HT1080 (cell line): Measurements from ENCODE around the gene PAK1. TPM values are rescaled to one million over a fixed set of nuclear protein-coding genes. Genes with fewer than 3 reads are reported as not detected.

Experiments
- DNase-seq: peaks from one replicate; pipeline ENCODE4 v3.0.0-alpha.2; 2015; ENCODE audit warnings: low read depth
- total RNA-seq: library from RNA; depleted of rRNA; stranded (reverse); fragments of >200 nt; shearing (Covaris generic); gene quantifications from 2 replicates; pipeline ENCODE4 v1.2.3, GENCODE V29; 2014

The PAK1 gene
- total RNA-seq, 1 experiment from 2014 or later = 66.1 TPM

- no peak for DNase-seq
Measured at GRCh38 chr11:77312107-77312506, 161.8 kb downstream of the PAK1 start.

DNA sequence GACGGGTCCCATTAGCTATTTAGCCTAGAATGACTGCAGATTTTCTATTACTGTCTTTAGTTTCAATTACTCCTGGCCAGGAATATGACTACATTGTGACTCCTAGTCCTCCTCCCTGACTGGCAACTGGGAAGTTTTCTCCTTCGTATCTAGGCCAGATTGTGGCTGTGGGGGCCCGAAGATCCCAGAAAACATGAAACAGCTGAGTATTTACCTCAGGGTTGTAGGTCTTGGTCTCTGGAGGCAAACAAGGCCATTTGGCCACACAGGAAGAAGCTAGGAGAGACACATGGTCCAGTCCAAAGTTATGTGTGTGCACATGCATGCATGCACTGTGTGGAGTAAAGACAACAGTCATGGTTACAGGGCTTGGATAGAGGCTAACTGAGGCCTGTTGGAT lies 162.2 kb downstream of the PAK1 start:
- DNase-seq = no peak

DNA sequence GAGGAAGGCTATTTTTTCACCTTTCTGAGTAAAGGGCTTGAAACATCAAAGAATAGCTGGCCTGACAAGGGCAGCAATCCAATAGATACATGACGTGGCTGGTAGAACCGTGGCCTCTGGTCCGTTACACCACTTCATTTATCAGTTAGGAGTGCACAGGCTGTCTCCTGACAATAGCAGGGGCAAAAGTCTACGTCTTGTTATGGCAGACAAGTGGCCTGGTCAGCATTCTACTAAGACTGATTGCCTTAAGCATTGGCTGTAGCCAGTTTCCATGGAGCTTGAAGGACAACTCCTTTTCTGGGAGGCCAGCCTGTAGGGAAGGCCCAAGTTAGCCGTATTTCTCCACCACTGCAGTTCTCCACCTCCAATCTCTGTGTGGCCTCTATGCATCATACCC lies 163.2 kb downstream of the PAK1 start:
- no peak for DNase-seq

- no peak for DNase-seq
Measured at GRCh38 chr11:77309401-77310085, 164.4 kb downstream of the PAK1 start.

- no peak for DNase-seq
Measured at GRCh38 chr11:77308838-77309237, 165.1 kb downstream of the PAK1 start.

DNA sequence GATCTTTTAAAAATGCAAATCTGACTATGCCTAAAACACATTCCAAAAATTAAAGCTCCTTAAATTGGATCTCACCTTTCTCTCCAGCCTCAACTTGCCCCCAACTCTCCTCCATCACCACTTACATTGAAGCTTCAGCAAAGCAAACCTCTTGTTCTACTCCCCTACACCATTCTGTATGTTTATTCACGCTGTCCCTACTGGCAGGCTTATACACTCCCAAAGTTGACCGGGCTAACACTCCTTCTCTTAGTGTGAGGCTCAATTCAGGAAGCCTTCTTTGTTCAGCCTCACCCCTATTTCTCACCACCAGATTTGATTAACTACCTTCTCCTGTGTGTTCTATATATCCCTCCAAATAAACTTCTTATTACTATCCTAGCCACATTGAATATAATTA lies 170.6 kb downstream of the PAK1 start:
- DNase-seq = no peak

DNA sequence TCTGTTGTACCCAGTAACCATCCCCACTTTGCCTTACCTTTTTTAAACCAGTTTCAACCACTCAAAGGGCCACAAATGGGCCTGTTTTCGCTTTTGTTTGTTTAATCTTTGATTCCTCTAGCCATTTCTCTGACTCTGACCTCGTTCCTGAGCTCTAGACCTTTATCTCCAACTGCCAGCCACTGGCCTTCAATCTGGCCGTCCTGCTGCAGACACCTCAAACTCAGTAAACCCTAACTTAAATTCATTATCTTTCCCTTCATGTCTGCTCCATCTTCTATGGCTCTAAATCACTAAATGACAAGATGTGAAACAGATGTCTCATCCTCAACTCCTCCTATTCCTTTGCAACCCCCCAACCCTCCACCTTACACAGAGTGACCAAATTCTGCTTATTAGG lies 171.1 kb downstream of the PAK1 start:
- DNase-seq = no peak

DNA sequence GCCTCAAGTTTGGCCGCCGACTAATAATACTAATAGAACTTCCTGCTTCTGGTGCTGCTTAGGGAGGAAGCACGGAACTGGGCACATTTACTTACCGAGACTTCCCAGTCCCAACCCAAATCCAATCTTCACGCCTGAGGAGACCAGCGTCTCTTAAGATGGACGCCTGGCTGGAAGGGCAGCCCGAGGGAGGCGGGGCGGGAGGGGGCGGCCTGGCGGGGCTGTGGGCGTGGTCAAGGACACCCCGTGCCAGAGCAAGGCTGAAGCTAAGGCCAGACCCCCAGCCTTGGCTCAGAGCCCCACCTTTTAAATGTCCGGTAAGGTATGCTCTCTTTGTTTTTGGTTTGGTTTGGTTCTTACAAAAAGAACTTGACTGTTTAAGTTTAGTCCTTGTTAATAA lies 172.4 kb downstream of the PAK1 start, which contains the start of gene GDPD4:
GDPD4 (minus strand) TSS at position 177 of the 400 bp plus-strand sequence. CDS start 16,549 bp downstream, outside the sequence.
- no peak for DNase-seq

DNA sequence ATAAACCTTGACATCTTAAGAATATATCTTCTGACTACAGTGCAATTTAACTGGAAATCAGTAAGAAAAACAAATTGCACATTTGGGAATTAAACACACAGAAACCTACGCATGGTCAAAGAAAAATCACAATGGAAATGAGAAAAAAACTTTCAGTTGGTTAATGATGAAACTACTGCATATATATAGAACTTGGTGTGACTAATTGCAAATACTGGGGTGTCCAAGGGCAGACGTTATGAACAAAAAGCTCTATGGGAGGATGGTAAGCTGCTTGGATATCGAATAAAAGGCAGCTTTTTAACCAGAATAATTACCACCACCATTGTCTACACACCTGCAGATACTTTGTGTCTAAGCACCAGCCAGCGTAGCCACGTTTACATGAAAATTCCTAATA lies 173.2 kb downstream of the PAK1 start:
- DNase-seq = no peak

- DNase-seq = peak; percentile 93
Measured at GRCh38 chr11:77300028-77300427, 173.9 kb downstream of the PAK1 start.

- DNase-seq = peak; percentile 95
Measured at GRCh38 chr11:77299528-77299993, 174.3 kb downstream of the PAK1 start.

GRCh38 chr11:77294040-77294439 lies 179.9 kb downstream of the PAK1 start:
- DNase-seq = no peak

GRCh38 chr11:77289737-77290136 lies 184.2 kb downstream of the PAK1 start:
- DNase-seq = no peak

- DNase-seq = peak; percentile 90
Measured at GRCh38 chr11:77287615-77288273, 186.2 kb downstream of the PAK1 start.

DNA sequence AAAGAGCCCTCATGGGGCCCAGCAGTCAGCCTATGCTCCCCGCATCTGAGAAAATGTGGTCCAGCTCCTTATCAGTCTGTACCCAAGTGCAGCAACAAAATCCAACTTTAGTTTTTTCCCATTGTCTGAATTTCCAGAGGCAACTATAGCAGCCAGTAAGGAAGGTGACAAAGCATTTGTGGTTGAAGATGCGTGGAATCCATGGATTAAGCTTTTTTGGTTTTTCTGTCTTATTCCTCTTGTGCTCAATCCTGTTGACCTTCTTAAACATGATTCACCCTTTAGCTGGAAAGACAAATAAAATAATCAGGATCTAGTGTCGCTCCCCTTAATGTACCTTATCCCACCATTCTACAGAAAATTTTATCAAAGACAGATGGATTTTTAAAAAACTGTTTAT lies 186.8 kb downstream of the PAK1 start:
- peak; percentile 25 for DNase-seq

DNA sequence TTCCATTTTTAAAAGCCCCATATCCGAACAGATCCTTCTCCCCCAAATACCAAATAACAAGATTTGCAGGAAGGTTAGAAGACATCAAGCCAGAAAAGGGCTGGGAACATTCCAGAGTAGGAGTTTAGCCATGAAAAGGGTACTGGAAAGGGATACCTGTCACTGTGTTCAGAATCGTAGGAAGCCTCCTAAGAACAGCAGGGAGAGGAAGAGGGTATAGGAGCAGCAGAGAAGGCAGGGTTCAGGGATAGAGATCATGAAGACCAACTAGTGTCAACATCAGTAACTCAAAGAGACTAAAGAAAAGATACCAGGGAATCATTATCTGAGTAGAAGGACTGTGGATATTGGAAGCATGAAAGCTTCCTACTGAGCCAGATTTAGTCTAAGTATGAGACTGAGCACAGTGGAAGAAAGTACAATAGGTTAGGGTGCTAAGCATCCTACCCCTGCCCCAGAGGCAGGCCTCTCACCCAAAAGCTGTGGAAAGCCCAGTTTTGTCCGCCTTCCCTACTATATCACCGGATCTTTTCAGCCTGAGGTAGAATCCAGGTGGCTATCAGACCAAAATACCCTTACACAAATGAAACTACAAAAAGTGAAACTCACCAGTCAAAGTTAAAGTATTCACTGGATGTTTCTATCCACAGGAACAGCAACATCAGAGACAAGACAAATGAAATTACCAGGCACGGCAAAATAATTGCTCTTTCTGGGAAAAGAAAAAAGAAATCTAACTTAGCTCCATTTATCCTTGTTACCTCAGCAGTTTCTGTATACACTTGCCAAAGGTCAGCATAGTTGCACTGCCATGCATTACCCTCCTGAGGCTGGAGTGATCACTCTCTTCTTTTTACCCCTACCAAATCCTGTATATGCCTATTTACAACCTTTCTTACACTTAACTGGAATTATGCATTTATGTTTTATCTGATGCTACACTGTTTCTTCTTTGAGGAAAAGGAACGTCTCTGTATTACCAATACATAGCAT lies 189.1 kb downstream of the PAK1 start:
- DNase-seq = no peak

GRCh38 chr11:77283101-77283500 lies 190.8 kb downstream of the PAK1 start:
- no peak for DNase-seq

- peak; percentile 82 for DNase-seq
Measured at GRCh38 chr11:77278595-77279506, 195.0 kb downstream of the PAK1 start.

DNA sequence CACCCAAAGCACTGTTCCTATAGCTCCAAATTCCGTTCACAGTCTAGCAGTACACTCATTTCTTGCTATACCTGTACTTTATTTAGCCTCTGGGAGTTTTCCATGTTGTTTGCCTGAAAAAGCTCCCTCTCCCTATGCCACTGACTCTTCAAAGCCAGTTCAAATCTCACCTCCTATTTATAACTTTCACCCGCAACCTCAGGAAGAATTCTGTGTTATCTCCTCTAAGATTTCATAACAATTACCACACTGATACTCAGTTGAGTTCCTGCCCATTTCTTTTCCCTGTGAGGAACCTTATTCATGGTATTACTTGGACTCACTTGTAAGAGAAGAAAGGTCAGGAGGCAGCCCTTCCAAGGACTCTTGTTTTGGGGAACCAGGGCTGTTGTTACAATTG lies 197.6 kb downstream of the PAK1 start:
- DNase-seq = no peak
